ENCODE data around the gene MTPN.

- TF ChIP-seq CTCF (IDR thresholded peaks at IDR 0.05) (no peak), POLR2A (IDR thresholded peaks at IDR 0.05) (no peak)
Observed at GRCh38 chr7:135980665-135981180, 3.6 kb upstream of the MTPN start.

All from lower leg skin (tissue), 3 donors.